Ishikawa (cell line): ENCODE measurements around the gene TMEM150C.

Experiments used
- CEBPB ChIP-seq: IDR thresholded peaks from 2 replicates; pipeline ENCODE4 v1.6.1; 2012
- CREB1 ChIP-seq: IDR thresholded peaks from 2 replicates; pipeline ENCODE4 v1.6.1; 2012; ENCODE audit warnings: low read depth
- EGR1 ChIP-seq: IDR thresholded peaks from 2 replicates; pipeline ENCODE4 v1.6.1; 2012
- EP300 ChIP-seq: IDR thresholded peaks from 2 replicates; pipeline ENCODE4 v1.6.1; 2012; ENCODE audit warnings: borderline replicate concordance
- FOXM1 ChIP-seq: IDR thresholded peaks from 2 replicates; pipeline ENCODE4 v1.6.1; 2012; ENCODE audit warnings: low read depth, borderline replicate concordance
- RAD21 ChIP-seq: IDR thresholded peaks from 2 replicates; pipeline ENCODE4 v1.6.1; 2012; ENCODE audit warnings: low read depth
- TAF1 ChIP-seq: IDR thresholded peaks from 2 replicates; pipeline ENCODE4 v1.6.1; 2012; ENCODE audit warnings: low read depth, mild to moderate bottlenecking
- TCF12 ChIP-seq: IDR thresholded peaks from 2 replicates; pipeline ENCODE4 v1.6.1; 2012; ENCODE audit warnings: low read depth
- TEAD4 ChIP-seq: IDR thresholded peaks from 2 replicates; pipeline ENCODE4 v1.6.1; 2012
- YY1 ChIP-seq: IDR thresholded peaks from 2 replicates; pipeline ENCODE4 v1.6.1; 2012; ENCODE audit warnings: low read depth
- ZBTB7A ChIP-seq: IDR thresholded peaks from 2 replicates; pipeline ENCODE4 v1.6.1; 2012; ENCODE audit warnings: low read depth
- TF ChIP-seq, protein P1 (sequence below): IDR thresholded peaks from 2 replicates; pipeline ENCODE4 v1.6.1; 2012
- TF ChIP-seq, protein P2 (sequence below): IDR thresholded peaks from 2 replicates; pipeline ENCODE4 v1.6.1; 2012; ENCODE audit warnings: low read depth, mild to moderate bottlenecking

DNA sequence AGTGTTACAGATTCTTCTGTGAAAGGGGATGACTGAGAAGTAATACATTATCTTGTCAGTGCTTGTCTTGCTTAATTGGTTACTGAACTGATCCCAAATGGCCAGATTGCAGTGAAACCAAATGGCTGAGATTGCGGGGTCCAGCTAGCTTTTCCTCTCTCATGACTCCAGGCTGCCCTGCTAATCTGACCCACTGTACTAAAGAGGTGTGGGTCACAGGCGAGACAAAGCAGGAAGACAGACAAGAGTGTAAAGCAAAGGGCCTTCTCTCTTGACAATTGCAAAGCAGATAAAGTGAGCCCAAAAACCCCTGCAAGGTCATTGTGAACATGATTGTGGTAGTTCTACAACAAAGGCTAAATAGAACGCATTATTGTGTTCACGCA is 2.1 kb downstream of the TMEM150C start:
- TF ChIP-seq TAF1 (no peak), CEBPB (no peak), EP300 (no peak), RAD21 (no peak), EGR1 (no peak), CREB1 (no peak), TCF12 (no peak), TEAD4 (no peak), ZBTB7A (no peak), FOXM1 (no peak), YY1 (no peak)
- TF ChIP-seq, protein P1, sequence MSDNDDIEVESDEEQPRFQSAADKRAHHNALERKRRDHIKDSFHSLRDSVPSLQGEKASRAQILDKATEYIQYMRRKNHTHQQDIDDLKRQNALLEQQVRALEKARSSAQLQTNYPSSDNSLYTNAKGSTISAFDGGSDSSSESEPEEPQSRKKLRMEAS: no peak
- TF ChIP-seq, protein P2, sequence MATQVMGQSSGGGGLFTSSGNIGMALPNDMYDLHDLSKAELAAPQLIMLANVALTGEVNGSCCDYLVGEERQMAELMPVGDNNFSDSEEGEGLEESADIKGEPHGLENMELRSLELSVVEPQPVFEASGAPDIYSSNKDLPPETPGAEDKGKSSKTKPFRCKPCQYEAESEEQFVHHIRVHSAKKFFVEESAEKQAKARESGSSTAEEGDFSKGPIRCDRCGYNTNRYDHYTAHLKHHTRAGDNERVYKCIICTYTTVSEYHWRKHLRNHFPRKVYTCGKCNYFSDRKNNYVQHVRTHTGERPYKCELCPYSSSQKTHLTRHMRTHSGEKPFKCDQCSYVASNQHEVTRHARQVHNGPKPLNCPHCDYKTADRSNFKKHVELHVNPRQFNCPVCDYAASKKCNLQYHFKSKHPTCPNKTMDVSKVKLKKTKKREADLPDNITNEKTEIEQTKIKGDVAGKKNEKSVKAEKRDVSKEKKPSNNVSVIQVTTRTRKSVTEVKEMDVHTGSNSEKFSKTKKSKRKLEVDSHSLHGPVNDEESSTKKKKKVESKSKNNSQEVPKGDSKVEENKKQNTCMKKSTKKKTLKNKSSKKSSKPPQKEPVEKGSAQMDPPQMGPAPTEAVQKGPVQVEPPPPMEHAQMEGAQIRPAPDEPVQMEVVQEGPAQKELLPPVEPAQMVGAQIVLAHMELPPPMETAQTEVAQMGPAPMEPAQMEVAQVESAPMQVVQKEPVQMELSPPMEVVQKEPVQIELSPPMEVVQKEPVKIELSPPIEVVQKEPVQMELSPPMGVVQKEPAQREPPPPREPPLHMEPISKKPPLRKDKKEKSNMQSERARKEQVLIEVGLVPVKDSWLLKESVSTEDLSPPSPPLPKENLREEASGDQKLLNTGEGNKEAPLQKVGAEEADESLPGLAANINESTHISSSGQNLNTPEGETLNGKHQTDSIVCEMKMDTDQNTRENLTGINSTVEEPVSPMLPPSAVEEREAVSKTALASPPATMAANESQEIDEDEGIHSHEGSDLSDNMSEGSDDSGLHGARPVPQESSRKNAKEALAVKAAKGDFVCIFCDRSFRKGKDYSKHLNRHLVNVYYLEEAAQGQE: no peak
